Left ventricle myocardium superior (tissue), 1 donor: ENCODE measurements around the gene TBX2. TPM values are rescaled to one million over a fixed set of nuclear protein-coding genes. Genes with fewer than 3 reads are reported as not detected.

ENCODE experiments used
- ATAC-seq: fragments of 200-7000 bp; cut with Tn5 transposase; one replicate; pipeline ENCODE4 v1.9.1; 2020; ENCODE audit warnings: mild to moderate bottlenecking, moderate library complexity
- DNase-seq: peaks from one replicate; pipeline ENCODE4 v3.0.0-alpha.2; 2020
- intact Hi-C: fragments of 100-400 bp; cut with micrococcal nuclease; formaldehyde crosslinking; loops from one replicate; pipeline ENCODE4 v1.11.0; 2022
- total RNA-seq: library from RNA; stranded (reverse); fragmentation: NEBNext Ultra II Directional; extraction: Animal tissue kit (Norgen Biotek cat#: 25700); gene quantifications from one replicate; pipeline ENCODE4 v1.2.1, GENCODE V29; 2021
- donor health status: DM: no; HTN: yes; CAD: no; lungs with severe emphysema.

Gene TBX2
- total RNA-seq, 1 donor from 2014 or later, result 9.1 TPM

DNA sequence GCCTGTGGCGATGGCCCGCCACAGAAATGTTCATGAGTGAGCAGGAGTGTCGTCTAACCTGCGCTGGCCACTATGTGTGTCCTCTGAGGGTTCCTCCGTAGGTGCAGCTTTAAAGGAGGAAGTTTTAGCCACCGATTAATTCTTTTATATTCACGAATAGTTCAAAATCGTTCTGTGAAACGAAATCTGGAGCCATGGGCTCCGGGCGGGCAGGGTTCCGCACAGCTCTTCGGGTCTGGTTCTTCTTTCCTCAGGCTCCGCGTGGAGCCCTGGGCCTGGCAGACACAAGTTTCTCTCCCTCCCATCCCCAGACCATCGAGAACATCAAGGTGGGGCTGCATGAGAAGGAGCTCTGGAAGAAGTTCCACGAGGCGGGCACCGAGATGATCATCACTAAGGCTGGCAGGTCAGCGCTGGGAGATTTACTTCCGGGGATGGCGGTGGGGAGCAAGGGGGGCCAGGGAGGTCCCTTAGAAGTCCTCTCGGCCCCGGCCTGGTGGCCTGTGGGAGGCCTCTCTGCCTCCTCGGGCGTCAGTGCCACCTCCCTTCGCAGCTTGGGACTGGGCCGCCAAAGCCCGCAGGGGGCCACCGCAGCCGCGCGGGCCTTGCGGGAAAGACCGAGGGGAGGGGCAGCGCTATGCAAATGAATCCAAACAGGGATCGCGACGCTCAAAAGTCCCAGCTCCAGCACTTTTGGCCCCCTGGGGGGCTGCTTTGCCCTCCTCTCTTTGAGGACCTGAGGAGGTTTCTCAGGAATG is 57.8 kb downstream of the TBX2 start:
- DNase-seq (no peak), ATAC-seq (no peak)
- intact Hi-C loops, result no loop called here

DNA sequence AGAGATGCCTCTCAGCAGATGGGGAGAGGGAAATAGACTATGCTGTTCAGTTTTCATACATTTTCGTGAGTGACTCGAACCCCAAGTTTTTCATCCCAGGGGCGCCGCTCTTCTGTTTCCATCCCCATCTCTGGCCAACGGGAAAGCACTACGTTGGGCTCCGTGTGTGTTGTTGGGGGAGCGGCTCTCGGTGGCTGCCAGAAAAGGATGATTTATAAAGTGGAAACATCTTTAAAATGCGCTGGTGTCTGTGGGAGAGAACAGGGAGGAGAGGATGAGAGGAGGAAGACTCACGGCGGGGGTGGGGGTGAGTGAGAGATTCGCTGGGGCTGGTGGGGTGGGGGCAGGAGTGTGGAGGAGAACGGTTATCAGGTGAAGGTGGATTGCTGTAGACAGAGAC is 58.4 kb downstream of the TBX2 start:
- ATAC-seq (no peak), DNase-seq (no peak)
- intact Hi-C loops, result no loop called here

DNA sequence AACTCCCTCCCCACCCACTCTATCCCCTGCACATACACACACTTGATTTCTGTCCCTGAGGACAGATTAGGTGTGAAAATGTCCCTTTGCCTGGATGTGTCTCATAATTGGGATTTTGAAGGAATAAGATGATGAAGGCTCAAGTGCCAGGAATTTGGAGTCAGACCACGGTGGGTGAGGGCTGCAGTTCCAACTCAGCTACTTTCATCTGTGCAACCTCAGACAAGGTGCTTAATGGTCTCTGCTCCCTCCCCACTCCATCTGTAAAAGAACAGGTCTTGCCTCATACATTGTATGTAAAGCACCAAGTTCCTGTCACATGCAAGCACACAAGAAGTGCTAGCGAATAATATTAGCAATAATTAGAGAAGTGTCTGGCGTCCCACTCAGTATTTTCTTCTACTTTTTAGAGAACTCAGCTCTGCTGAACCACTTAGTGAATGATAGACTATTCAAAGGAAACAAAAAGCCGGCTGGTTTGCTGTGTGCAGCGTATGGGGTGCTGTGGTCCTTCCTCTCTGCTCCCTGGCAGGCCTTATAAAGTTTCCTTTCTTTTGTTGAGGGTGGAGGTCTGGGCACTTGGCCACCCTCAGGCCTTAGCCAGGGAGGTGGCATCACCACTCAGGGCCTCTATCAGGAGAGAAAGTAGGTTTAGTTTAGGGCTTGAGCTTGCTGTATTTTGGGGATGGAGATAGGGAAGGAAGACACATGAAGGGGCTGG is 58.9 kb downstream of the TBX2 start:
- DNase-seq (no peak), ATAC-seq (no peak)
- intact Hi-C loops, result no loop called here

Other genes starting within 250 kb of the TBX2 start
- not detected for gene TBX4, start 52.6 kb downstream of the TBX2 start, total RNA-seq
- gene NACA2, start 191.4 kb downstream of the TBX2 start, total RNA-seq, result not detected